HG03442 (cell line): Measurements from ENCODE around the gene ARHGAP30.
A peak's percentile ranks its signal among the peaks of the same experiment; 100 is the strongest.
"Not testable (repeated sequence)": the region's sequence is repeated elsewhere in the genome, so short reads cannot be mapped to it uniquely, and the experiment has no call there.

Experiments
- ATAC-seq: cut with Tn5 transposase; IDR thresholded peaks from one replicate; pipeline ENCODE4 v1.9.1; 2021; ENCODE audit warnings: mild to moderate bottlenecking, moderate library complexity; ENCODE audit not compliant: unreplicated experiment

ARHGAP30 gene, protein sequence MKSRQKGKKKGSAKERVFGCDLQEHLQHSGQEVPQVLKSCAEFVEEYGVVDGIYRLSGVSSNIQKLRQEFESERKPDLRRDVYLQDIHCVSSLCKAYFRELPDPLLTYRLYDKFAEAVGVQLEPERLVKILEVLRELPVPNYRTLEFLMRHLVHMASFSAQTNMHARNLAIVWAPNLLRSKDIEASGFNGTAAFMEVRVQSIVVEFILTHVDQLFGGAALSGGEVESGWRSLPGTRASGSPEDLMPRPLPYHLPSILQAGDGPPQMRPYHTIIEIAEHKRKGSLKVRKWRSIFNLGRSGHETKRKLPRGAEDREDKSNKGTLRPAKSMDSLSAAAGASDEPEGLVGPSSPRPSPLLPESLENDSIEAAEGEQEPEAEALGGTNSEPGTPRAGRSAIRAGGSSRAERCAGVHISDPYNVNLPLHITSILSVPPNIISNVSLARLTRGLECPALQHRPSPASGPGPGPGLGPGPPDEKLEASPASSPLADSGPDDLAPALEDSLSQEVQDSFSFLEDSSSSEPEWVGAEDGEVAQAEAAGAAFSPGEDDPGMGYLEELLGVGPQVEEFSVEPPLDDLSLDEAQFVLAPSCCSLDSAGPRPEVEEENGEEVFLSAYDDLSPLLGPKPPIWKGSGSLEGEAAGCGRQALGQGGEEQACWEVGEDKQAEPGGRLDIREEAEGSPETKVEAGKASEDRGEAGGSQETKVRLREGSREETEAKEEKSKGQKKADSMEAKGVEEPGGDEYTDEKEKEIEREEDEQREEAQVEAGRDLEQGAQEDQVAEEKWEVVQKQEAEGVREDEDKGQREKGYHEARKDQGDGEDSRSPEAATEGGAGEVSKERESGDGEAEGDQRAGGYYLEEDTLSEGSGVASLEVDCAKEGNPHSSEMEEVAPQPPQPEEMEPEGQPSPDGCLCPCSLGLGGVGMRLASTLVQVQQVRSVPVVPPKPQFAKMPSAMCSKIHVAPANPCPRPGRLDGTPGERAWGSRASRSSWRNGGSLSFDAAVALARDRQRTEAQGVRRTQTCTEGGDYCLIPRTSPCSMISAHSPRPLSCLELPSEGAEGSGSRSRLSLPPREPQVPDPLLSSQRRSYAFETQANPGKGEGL

DNA sequence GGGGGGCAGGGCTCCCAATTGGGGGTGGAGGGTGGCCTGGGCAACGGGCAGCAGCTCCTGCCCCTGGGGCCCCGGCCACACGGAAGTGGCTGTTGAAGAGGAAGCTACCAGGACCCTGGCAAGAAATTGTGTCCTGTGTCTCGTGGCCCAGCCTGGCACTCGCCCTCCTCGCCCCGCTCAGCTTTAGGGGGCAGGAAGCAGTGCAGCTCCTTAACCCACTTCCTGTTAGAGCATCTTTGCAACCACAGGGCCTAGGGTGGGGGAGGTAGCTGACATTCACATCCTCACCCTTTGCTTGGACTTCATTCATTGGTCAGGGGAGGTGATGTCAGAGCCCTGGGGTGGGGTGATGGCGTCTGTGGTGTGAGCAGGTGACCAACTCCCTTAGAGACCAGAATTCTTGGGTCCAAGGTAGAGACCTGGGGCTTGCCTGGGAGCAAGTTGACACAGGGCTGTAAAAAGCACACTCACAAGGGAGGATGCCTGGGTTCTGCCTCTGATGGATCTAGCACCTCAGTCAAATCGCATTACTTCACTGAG is at the start of gene ARHGAP30:
Gene ARHGAP30, minus strand, starts transcription at position 161 of the 540 bp plus-strand sequence. CDS start 267 bp downstream, outside the sequence.
- ATAC-seq: peak; percentile 85

DNA sequence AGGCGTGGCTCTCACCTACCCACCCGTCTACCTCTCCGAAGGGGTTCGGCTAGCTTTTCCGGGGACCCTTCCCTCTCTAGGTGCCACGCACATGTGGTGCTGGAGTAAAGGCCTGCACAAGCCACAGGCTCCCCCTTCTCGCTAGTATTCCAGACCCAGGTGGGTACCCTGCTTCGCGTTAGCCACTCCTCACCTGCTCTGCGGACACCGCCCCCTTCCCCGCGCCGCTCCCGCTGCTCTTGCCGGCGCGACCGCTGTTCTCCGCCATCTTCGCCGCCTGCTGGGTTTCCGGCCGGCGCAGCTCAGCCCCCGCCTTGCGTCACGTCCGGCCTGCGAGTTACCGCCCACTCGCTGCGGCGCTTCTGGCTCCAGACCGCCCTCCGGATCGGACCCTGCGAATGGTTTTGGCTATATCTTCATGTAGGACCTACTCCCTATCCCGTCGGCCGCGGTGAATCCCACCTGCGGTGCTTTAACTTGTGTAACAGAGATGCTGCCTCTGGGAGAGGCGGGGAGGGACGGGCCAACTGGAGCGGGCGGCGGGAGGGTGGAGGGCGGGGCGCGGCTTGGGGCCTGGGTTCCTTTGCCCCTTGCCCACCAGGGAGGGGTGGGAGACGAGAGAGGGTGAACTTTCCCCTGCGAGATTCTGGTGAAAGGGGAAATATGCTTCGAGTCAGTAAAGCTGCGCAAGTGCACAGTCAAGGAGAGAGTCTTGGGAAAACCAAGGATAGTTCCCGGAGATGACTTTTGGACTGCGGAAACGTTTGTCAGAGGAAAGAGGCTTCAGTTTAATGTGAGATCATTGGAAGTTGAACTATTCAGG is 48.3 kb upstream of the ARHGAP30 start, which contains the start of the genes NIT1 and PFDN2:
Gene NIT1, plus strand, starts transcription at position 347 of the 823 bp plus-strand sequence. Its CDS starts 72 bp downstream, at position 419.
Gene PFDN2, minus strand, starts transcription at position 279 of the 823 bp plus-strand sequence. Its CDS starts 11 bp downstream, at position 268.
- peak; percentile 79 for ATAC-seq

DNA sequence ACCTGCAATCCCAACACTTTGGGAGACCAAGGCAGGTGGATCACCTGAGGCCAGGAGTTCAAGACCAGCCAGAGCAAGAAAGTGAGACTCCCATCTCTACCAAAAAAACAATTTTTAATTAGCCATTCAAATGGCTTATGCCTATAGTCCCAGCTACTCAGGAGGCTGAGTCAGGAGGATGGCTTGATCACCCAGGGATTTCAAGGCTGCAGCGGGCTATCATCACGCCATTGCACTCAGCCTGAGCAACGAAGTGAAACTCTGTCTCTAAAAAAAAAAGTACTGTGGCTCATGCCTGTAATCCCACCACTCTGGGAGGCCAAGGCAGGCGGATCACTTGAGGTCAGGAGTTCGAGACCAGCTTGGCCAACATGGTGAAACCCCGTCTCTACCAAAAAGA is 46.3 kb upstream of the ARHGAP30 start:
- not testable (repeated sequence) for ATAC-seq

DNA sequence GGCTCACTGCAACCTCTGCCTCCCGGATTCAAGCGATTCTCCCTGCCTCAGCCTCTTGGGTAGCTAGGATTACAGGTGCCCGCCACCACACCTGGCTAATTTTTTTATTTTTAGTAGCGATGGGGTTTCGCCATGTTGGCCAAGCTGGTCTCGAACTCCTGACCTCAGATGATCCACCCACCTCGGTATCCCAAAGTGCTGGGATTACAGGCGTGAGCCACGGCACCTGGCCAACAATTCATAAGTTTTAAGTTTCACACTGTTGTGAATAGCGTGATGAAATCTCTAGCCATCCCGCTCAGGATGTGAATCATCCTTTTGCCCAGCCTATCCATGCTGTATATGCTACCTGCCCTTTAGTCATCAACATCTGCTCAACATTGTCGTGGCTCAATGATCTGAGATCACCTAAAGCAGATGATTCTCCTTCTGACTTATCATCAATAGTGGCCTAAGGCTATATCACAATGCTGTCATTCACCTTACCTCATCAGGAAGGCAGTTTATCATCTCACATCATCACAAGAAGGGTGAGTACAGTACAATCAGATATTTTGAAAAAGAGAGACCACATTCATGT is 45.5 kb upstream of the ARHGAP30 start:
- no peak for ATAC-seq

DNA sequence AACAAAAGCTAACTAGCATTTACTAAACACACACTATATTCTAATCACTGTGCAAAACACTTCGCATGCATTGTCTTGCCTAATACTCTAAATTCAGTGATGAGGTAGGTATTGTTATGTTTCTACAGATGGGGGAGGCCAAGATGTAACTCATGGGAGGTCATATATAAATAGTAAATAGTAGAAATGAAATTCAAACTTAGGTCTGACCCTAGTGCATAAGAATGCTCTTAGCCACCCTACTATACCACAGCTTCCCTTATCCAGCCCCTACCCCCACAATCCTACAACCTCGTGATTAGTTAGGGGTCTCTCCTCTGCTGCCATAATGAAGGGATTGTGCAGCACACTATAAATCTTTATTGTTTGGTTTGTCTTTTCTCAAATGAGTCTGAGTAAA is 44.9 kb upstream of the ARHGAP30 start:
- ATAC-seq: no peak

DNA sequence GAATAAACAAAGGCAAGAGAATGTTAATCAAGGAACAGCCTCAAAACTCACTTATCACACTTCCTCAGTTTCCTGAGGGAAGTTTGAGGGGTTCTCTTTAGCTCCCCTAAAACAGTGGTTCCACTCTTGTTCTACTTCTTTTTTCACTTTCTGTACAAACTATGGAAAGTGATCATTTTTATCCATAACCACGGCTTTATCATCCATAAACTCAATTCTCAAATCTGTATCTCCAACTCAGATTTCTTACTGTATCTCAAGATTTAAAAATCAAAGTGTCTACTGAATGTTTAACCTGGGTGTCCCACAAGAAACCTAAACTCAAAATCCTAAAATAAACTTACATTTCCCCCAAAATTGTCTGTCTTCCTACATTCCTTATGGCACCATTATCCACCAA is 44.2 kb upstream of the ARHGAP30 start:
- no peak for ATAC-seq

DNA sequence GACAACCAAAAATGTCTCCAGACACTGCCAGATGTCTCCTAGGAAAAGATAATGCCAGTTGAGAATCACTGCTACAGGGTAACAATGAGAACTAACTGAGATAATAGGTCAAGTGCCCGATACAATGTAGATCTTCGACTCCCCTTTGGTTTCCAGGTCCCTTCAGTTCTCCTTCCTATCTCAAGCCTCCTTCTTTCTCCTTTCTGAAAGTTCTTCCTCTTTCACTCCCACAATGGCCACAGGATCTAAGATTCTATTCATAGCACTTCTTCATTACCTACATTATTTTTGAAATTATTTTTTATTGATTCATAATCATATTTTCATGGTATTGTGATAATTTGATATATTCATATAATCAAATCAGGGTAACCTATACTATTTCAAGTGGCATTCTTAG is 41.8 kb upstream of the ARHGAP30 start:
- ATAC-seq: no peak

DNA sequence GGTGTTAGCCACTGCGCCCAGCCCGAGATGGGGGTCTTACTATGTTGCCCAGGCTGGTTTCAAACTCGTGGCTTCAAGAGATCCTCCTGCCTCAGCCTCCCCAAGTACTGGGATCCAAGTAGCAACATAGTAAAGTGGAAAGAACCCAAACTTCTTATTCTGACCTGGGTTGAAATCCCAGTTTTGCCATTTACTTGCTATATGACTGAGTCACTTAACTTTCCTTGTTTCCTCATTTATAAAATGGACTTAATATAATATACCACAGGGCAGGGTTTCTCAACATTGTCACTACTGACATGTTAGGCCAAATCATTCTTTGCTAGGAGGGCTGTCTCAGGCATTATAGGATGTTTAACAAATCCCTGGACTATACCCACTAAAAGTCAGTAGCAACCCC is 41.4 kb upstream of the ARHGAP30 start:
- no peak for ATAC-seq

DNA sequence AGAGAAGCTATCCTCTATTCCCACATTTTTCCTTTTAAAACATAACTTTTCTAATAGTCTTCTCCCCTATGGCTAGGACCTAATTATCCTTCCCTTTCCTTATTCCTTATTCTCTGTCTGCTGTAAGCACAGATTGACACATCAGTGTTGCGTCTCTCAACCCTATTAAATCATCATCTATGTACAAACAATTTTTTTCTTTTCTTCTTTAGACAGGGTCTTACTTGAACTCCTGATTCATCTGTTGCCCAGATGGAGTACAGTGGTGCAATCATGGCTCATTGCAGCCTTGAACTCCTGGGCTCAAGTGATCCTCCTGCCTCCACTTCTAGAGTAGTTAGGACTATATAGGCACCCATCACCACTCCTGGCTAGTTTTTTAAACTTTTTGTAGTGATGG is 36.7 kb upstream of the ARHGAP30 start:
- no peak for ATAC-seq

DNA sequence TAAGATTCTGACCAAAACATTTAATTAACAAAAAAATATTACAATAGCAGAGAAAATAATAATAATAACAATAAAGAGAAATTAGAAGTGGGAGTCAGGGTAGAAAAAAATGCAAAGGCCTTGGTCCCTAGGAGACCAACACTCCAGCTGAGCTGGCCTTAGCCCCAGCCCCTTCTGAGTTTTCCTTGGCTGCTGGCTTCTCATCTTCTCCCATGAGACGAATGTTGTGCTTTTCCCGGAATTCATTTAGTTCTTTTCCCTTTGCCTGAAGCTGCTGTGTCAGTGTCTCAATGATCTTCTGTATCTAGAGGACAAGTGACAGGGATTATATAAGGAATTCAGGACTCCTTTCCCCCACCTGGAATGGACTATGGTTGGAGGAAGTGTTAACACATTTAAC is 30.9 kb upstream of the ARHGAP30 start:
- ATAC-seq: no peak

DNA sequence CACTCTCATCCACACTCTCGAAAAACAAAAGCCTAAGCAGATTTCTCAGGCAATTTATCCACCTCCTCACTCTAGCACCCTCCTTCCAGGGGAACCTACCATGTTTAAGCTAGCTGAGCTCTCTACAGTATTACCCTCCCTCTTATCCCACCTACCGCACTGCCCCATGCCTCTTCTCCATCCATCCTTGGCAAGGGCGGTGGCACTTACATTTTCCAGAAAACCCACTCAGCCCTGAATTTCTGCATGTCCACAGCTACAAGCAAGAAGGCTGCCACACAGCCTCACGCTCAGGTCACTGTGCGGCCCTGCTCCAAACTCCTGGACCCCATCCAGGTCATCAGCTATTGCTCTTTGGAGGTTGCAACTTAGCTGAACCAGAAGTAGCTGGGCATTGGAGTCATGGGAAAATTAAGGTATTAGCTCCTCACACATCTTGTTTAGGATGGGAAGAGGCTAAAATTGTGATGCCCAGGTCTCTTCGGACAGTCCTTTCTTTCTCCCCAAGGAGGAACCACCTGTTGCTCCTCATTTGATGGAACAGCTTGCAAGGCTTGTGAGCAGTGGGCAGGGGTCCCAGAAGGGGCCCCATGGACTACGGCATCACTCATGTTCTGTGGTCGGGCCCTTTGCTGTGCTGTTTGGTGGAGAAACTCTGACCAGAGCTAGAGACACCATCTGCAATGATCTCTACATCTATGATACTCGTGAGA is 29.6 kb upstream of the ARHGAP30 start:
- ATAC-seq: no peak

DNA sequence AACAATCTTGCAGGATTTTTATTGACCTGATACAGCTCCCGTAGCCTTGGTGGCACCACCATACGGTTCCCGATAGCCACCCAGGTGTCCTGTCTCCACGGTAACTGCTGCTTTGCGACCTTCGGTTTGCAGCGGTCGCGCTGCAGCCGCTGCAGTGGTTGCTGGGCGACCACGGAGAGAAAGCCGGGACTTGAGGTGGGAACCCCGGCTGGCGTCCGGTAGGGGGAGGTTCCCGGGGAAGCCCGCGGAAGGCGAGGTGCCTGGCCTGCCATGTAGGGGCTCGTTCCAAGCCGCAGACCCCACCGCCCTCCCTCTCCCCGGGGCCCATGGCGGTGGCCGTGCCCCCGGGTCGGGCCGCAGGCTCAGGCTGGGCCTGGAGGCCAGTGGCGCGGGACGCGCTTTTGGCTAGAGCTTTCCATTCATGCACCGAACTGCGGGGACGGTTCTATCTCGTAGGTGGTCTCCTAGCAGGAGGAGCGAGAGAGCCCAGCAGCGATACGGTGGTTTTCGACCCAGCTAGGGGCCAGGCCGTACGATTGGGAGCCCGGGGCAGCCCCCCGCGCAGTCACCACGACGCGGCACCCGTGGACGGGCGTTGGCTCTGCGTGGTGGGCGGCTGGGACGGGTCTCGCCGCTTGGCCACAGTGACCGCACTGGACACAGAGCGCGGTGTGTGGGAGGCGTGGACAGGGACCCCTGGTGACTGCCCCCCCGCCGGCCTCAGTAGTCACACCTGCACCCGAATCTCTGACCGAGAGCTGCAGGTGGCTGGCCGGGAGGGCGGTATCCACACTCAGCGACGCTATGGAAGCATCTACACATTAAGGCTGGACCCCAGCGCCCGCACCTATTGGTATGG is 28.7 kb upstream of the ARHGAP30 start, which contains the start of gene KLHDC9:
Gene KLHDC9, plus strand, starts transcription at position 152 of the 859 bp plus-strand sequence. Its CDS starts 175 bp downstream, at position 327.
- ATAC-seq: peak; percentile 73

DNA sequence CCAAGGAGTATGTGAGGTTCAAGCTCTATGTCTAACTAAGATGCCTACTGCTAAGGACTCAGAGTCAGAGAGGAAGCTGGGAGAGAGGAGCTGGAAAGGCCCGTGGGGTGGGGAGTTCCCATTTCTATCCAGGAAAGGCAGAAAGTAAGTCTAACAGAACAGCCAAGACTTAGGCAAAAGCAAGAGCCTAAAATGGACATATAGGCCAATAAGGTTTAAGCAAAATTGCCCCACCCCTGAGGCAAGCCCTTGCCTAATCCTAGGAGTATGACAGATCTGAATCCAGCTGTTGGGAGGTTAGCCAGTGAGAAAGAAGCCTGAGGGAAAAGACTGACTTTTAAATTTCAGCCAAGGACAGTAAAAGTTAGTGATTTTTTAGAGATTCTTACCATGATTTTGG is 26.8 kb upstream of the ARHGAP30 start:
- ATAC-seq: no peak

DNA sequence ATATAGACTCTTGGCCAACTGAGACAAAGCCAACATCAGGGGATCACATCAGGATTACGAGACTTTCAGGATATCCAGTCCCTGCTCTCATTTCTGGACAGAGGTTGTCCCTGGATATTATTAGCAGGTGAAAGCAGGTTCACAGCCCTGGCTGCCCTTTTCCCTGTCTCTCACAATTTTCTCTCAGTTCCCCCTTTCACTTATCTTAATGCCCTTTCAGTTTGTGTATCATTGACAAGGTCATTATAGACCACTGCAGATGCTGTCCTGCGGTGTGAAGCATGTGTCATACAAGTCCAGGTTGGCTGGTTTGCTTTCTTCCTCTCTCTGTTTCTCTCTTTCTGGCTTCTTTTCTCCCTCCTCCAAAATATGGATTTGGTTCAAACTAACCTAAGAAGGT is 26.3 kb upstream of the ARHGAP30 start:
- ATAC-seq: no peak

DNA sequence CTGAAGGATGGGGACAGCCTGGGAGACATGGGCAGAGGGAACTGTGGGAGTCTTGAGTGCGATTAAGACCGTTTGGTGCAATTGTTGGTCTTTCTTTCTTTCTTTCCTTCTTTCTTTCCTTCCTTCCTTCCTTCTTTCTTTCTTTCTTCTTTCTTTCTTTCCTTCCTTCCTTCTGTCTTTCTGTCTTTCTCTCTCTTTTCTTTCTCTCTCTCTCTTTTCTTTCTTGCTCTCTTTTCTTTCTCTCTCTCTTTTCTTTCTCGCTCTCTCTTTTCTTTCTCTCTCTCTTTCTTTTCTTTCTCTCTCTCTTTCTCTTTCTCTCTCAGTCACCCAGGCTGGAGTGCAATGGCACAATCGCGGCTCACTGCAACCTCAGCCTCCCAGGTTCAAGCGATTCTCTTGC is 25.5 kb upstream of the ARHGAP30 start:
- no peak for ATAC-seq

DNA sequence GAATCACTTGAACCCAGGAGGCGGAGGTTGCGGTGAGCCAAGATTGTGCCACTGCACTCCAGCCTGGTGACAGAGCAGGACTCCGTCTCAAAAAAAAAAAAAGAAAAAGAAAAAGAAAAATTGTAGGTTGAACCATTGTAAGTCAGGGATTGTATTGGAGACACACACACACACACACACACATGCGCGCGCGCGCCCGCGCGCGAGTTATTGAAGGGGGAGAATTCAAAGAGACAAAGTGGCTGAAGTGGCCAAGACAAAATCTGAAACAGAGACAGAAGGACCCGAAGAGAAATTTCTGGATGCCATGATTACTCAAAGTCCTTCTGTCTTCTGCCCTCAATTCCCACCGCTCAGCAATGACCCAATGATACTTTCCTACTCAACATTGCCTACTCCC is 24.8 kb upstream of the ARHGAP30 start:
- ATAC-seq: no peak

DNA sequence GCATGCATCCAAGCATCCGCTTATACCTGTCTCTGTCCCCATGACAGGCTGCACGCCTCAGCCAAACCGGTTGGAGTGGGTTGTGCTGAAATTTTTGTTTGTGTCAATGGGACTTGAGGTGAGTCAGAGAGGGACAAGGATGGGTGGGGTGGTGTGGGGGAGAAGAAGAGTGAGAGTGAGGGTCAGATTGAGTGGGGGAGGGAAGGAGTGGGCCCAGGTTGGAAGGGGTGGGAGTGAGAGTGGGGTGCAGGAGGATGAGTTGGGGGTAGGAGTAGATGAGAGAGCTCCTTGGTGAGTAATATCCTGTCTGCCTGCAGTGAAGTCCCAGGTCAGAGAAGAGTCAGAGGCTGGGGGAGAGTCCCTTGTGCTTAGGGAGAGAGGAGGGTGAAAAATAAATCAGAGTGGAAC is 22.9 kb upstream of the ARHGAP30 start:
- no peak for ATAC-seq
